ENCODE data around the gene EXT2. TPM values are rescaled to one million over a fixed set of nuclear protein-coding genes. Genes with fewer than 3 reads are reported as not detected.

EXT2 gene
- total and polyA plus RNA-seq, 10 of the 15 experiments (the other 5 are each of a cell fraction or from before 2014, with no cell fraction given) = 3.8 to 31.4 (median 17.9) TPM

GRCh38 chr11:44247508-44247907 lies 152.0 kb downstream of the EXT2 start:
- 64% methylated on average over 6 of the region's 6 CpGs for WGBS (ENCODE audit: insufficient coverage, insufficient replicate concordance, low lambda C conversion rate, missing lambda C conversion rate)
- H2AFZ ChIP-seq (ENCODE audit: control insufficient read depth, low read depth, low read length) = no peak overlapping the region
- ATAC-seq = no peak
- H3K4me3 ChIP-seq = no peak overlapping the region
- FAIRE-seq = no peak
- no peak for DNase-seq (ENCODE audit: low read depth, low spot score)
- H3K79me2 ChIP-seq (ENCODE audit: control insufficient read depth, insufficient read depth, low read length) = no peaks in the 10 kb centered on the region
- no peaks in the 10 kb centered on the region for H3K4me1 ChIP-seq (ENCODE audit: control insufficient read depth, insufficient read depth, low read length)
- POLR2A ChIA-PET = no interaction called here
- H3K9ac ChIP-seq (ENCODE audit: control insufficient read depth, insufficient read depth, low read length) = no peak overlapping the region
- no peaks in the 10 kb centered on the region for H3K27me3 ChIP-seq (replicated peaks in 1 of 2; ENCODE audit: control insufficient read depth in 2 of 2, insufficient read depth in 2 of 2, low read length in 1 of 2)
- RAD21 ChIA-PET (ENCODE audit: unreplicated experiment) = no interaction called here
- in situ Hi-C loops (cut with MboI) (no loop called here), intact Hi-C loops (cut with micrococcal nuclease; ENCODE audit: unreplicated experiment) (no loop called here)
- peaks cover under 1% of the 10 kb centered on the region; the same call in 2 of the 3 replicates for H3K9me3 ChIP-seq (replicated peaks; ENCODE audit: control insufficient read depth, insufficient read depth, low read length)
- H3K27ac ChIP-seq (ENCODE audit: control insufficient read depth, insufficient read depth) = no peak overlapping the region
- TF ChIP-seq ZBTB4 (CRISPR knock-in tag; IDR thresholded peaks at IDR 0.05) (no peak), RB1 (IDR thresholded peaks at IDR 0.05; ENCODE audit: borderline replicate concordance) (no peak), PKNOX1 (IDR thresholded peaks at IDR 0.05) (no peak)
- SMC1A ChIA-PET (ENCODE audit: uncharacterized antibody, unreplicated experiment) = interaction anchor here (1.3 kb wide), 1 partner anchor 20 kb away, joined by 4 read pairs; no protein-coding TSS in a partner anchor
- no peaks in the 10 kb centered on the region; the same call in 1 of the 2 replicates for H4K20me1 ChIP-seq (ENCODE audit: control insufficient read depth, insufficient read depth)
- H3K4me2 ChIP-seq (ENCODE audit: control insufficient read depth, insufficient read depth) = no peak overlapping the region
- peaks cover 0 to 4% of the 10 kb centered on the region in 2 experiments; a peak in 3 of 4 replicates for H3K36me3 ChIP-seq (ENCODE audit: control insufficient read depth in 2 of 2, insufficient read depth in 2 of 2, low read length in 1 of 2)
- CTCF ChIA-PET = interaction anchor here (1.0 kb wide), 1 partner anchor 38 kb away, joined by 3 read pairs; no protein-coding TSS in a partner anchor
- BruUV-seq (replicated peaks) = no TSS peak

All from GM12878 (cell line).